Lung (tissue), 12 donors: ENCODE results near the gene KRT39. TPM values are rescaled to one million over a fixed set of nuclear protein-coding genes. Genes with fewer than 3 reads are reported as not detected.

Experiments used
- ATAC-seq: fragments of 200-7000 bp; cut with Tn5 transposase; one replicate; pipeline ENCODE4 v1.9.1; 2020; ENCODE audit warnings: moderate number of reproducible peaks; ENCODE audit not compliant: insufficient read depth, low FRiP score
- DNase-seq, 3 donors: peaks; one replicate each; pipeline ENCODE4 v3.0.0-alpha.2; 2013 to 2017
- H3K27ac ChIP-seq, 2 donors: one replicate each; pipeline ENCODE4 v1.5.1; 2013; ENCODE audit warnings: mild to moderate bottlenecking in 2 of 2, moderate library complexity in 2 of 2, control low read depth in 1 of 2, inconsistent platforms in 1 of 2, low read depth in 1 of 2, low read length in 1 of 2
- H3K27me3 ChIP-seq, 3 donors: one replicate each; pipeline ENCODE4 v1.5.1; 2013; ENCODE audit warnings: low read length in 2 of 3; ENCODE audit not compliant: control insufficient read depth in 3 of 3, insufficient read depth in 3 of 3
- H3K36me3 ChIP-seq, 4 donors: one replicate each; pipeline ENCODE4 v1.5.1; 2013; ENCODE audit warnings: low read length in 4 of 4, mild to moderate bottlenecking in 1 of 4, moderate library complexity in 1 of 4; ENCODE audit not compliant: control insufficient read depth in 4 of 4, insufficient read depth in 4 of 4
- H3K4me1 ChIP-seq, 5 donors: one replicate each; pipeline ENCODE4 v1.5.1; 2013; ENCODE audit warnings: low read length in 5 of 5, mild to moderate bottlenecking in 2 of 5, moderate library complexity in 1 of 5; ENCODE audit not compliant: control insufficient read depth in 5 of 5, insufficient read depth in 5 of 5
- H3K4me3 ChIP-seq: one replicate; pipeline ENCODE4 v1.5.1; 2013; ENCODE audit warnings: mild to moderate bottlenecking, control low read depth, moderate library complexity
- H3K9ac ChIP-seq, 2 donors: one replicate each; pipeline ENCODE4 v1.5.1; 2013; ENCODE audit warnings: low read length in 2 of 2, control low read depth in 1 of 2; ENCODE audit not compliant: insufficient read depth in 1 of 2
- H3K9me3 ChIP-seq, 4 donors: one replicate each; pipeline ENCODE4 v1.5.1; 2013; ENCODE audit warnings: low read length in 3 of 4, mild to moderate bottlenecking in 1 of 4, moderate library complexity in 1 of 4; ENCODE audit not compliant: control insufficient read depth in 4 of 4, insufficient read depth in 3 of 4
- WGBS, 2 donors: extraction: QIAGEN DNeasy Blood & Tissue Kit; methylation state at CpG; one replicate each; pipeline ENCODE4 v1.1.7; 2013; 5-methylcytosine and 5-hydroxymethylcytosine counted together
- polyA plus RNA-seq, 2 donors: library from polyadenylated mRNA; stranded (reverse); fragments of 200-250 nt; gene quantifications; one replicate each; pipeline ENCODE4 v1.2.1, GENCODE V29; 2013
- total RNA-seq, 2 donors: library from RNA; depleted of rRNA in 1 of 2; stranded (reverse); fragments of >200 nt in 1 of 2; gene quantifications; one replicate each; pipeline ENCODE4 v1.2.1, GENCODE V29; 2014 to 2021
- TF ChIP-seq, protein P1 (sequence below): IDR thresholded peaks from 2 replicates; pipeline ENCODE4 v1.5.1; 2012; ENCODE audit warnings: mild to moderate bottlenecking; ENCODE audit errors: control extremely low read depth, extremely low read depth
- donor health status: control.
- donor health status: control.
- donor health status: Bipolar disorder and iron deficiency.
- donor health status: healthy.
- donor health status: DM: yes; HTN: yes; CAD: no.

KRT39 gene
- total and polyA plus RNA-seq, 4 donors, result not detected

DNA sequence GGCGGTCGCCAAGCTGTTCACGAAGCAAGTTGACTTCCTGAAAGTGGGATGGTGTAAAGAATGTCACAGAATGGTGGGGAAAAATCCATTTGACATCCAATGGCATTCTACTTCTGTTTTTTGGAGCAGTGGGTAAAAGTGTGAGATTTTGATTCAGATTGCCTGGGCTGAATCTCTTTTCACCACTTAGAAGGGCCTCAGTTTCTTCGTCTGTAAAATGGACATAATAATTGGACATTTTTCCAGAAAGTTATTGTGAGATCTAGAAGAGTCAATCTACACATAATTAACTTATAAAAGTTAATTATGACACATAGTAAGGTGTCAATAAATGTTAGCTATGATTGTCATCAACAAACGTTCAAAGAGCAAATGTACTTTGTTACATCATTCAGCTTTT, 14.4 kb upstream of the KRT39 start:
- TF ChIP-seq, protein P1, sequence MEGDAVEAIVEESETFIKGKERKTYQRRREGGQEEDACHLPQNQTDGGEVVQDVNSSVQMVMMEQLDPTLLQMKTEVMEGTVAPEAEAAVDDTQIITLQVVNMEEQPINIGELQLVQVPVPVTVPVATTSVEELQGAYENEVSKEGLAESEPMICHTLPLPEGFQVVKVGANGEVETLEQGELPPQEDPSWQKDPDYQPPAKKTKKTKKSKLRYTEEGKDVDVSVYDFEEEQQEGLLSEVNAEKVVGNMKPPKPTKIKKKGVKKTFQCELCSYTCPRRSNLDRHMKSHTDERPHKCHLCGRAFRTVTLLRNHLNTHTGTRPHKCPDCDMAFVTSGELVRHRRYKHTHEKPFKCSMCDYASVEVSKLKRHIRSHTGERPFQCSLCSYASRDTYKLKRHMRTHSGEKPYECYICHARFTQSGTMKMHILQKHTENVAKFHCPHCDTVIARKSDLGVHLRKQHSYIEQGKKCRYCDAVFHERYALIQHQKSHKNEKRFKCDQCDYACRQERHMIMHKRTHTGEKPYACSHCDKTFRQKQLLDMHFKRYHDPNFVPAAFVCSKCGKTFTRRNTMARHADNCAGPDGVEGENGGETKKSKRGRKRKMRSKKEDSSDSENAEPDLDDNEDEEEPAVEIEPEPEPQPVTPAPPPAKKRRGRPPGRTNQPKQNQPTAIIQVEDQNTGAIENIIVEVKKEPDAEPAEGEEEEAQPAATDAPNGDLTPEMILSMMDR, result no peak
- Histone ChIP-seq H3K4me1 (peaks cover 0 to 10% (median 8%) of the 10 kb centered on the region in 5 donors), H3K9ac (no peak overlapping the region), H3K9me3 (no peaks in the 10 kb centered on the region), H3K27ac (no peak overlapping the region), H3K4me3 (no peak overlapping the region), H3K27me3 (peaks cover 0 to 4% (median 0%) of the 10 kb centered on the region in 3 donors), H3K36me3 (no peaks in the 10 kb centered on the region)
- no peak for ATAC-seq
- no peak for DNase-seq
- 57 to 67% methylated on average over 5 of the region's 5 CpGs for WGBS, 2 donors

DNA sequence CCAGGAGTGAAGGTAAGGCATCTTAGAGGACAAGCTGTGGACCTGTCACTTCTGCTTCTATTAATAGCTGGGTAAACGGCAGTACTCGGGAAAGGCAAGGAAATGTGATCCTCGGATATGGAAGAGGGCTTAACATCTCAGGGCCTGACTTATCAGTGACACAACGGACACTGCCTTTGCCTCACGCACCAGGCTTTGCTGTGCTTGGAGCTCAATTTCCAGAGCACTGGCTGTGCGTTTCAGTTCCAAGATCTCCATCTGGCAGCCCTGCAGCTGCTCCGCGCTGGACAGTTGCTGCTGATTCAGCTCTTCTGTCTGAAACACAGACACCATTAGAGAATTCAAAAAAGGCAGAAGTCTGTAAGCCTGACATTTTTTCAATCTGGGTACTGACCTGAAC, 13.8 kb upstream of the KRT39 start:
- DNase-seq, result peak in 1 of 3 donors; percentile 80
- peaks cover 0 to 4% (median 0%) of the 10 kb centered on the region in 3 donors for H3K27me3 ChIP-seq
- no peak overlapping the region for H3K9ac ChIP-seq
- no peak overlapping the region for H3K4me3 ChIP-seq
- H3K4me1 ChIP-seq, result peaks cover 0 to 10% (median 8%) of the 10 kb centered on the region in 5 donors
- H3K9me3 ChIP-seq, result no peaks in the 10 kb centered on the region
- H3K36me3 ChIP-seq, result no peaks in the 10 kb centered on the region
- no peak overlapping the region for H3K27ac ChIP-seq
- TF ChIP-seq, protein P1, result no peak
- WGBS, 2 donors, result 49 to 64% methylated on average over 8 of the region's 8 CpGs
- no peak for ATAC-seq

DNA sequence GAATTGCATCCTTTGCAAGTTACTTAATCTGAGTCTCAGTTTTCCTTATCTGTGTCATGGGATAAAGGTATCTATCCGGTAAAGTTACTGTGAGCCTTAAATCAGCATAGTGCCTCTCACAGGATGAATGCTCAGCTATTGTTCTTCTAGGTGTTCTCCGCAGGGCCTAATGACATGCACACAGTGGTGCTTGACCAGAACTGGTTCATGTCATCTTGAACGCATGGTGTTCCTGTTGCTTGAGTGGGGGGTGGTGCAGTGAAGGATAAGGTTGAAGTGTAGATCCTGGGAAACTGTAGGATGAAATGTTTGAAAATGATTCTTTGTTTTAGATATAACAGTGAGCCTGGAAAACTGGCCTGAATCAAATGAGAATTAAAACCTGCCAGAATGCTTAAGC, 13.4 kb upstream of the KRT39 start:
- Histone ChIP-seq H3K9me3 (no peaks in the 10 kb centered on the region), H3K4me3 (no peak overlapping the region), H3K9ac (no peak overlapping the region), H3K4me1 (peaks cover 0 to 10% (median 8%) of the 10 kb centered on the region in 5 donors), H3K27ac (no peak overlapping the region), H3K36me3 (no peaks in the 10 kb centered on the region), H3K27me3 (peaks cover 0 to 4% (median 0%) of the 10 kb centered on the region in 3 donors)
- TF ChIP-seq, protein P1, result no peak
- WGBS, 2 donors, result 87 to 89% methylated on average over 3 of the region's 3 CpGs
- DNase-seq, result no peak
- no peak for ATAC-seq

DNA sequence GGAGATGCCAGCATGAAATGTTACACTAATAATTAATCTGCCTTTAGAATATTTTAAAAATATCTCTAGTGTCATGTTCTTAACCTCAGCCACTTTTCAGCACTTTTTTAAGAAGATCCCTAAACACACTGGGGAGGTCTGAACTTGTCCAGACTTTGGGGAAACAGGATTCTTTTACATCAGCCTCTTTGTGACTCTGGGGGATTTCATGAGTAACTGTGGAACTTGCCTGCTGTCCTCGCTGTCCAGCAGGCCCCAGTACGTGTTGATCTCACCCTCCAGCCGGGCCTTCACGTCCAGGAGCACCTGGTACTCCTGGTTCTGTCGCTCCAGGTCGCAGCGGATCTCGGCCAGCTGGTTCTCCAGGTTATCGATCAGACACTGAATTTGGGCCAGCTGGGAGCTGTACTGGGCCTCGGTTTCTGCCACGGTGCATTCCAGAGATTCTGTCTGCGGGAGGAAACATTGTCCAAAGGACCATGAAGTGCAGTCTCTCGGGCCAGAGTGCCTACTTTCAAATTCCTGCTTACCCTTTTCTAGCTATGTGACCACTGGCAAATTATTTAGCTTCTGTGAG, 11.9 kb upstream of the KRT39 start:
- ATAC-seq, result no peak
- Histone ChIP-seq H3K4me3 (no peak overlapping the region), H3K4me1 (peaks cover 0 to 10% (median 8%) of the 10 kb centered on the region in 5 donors), H3K9me3 (no peaks in the 10 kb centered on the region), H3K27ac (no peak overlapping the region), H3K27me3 (peaks cover 0 to 4% (median 0%) of the 10 kb centered on the region in 3 donors), H3K9ac (no peak overlapping the region), H3K36me3 (no peaks in the 10 kb centered on the region)
- no peak for DNase-seq
- TF ChIP-seq, protein P1, result no peak
- 68 to 84% methylated on average over 13 of the region's 13 CpGs for WGBS, 2 donors
